HL-60 (cell line): ENCODE data around the gene SEC14L5.

Experiments used
- GABPA ChIP-seq: IDR thresholded peaks from 2 replicates; pipeline ENCODE4 v1.6.1; 2012; ENCODE audit warnings: low read depth
- POLR2AphosphoS5 ChIP-seq: IDR thresholded peaks from 2 replicates; pipeline ENCODE4 v1.6.1; 2012; ENCODE audit warnings: low read depth
- SPI1 ChIP-seq: IDR thresholded peaks from 2 replicates; pipeline ENCODE4 v1.6.1; 2012; ENCODE audit warnings: low read depth, mild to moderate bottlenecking, borderline replicate concordance
- TF ChIP-seq, protein P1 (sequence below): IDR thresholded peaks from one replicate; pipeline ENCODE4 v1.5.1; 2011; ENCODE audit warnings: low read length, control low read depth, inconsistent platforms; ENCODE audit not compliant: insufficient read depth
- TF ChIP-seq, protein P2 (sequence below): IDR thresholded peaks from 2 replicates; pipeline ENCODE4 v1.6.1; 2012; ENCODE audit warnings: low read depth; ENCODE audit not compliant: insufficient replicate concordance

DNA sequence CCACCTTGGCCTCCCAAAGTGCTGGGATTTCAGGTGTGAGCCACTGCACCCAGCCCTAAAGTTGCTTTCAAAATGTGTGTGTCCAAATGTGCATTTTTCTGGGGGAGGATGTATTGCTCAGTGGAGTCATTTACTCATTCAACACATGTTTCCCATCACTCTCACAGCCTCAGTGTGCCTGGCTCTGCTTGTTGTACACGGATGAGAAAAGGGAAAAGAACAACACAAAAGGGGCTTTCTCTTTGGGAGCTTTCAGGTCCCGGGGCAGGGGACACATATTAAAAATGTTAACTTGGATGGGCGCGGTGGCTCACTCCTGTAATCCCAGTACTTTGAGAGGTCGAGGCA is 19.5 kb upstream of the SEC14L5 start:
- TF ChIP-seq, protein P1, sequence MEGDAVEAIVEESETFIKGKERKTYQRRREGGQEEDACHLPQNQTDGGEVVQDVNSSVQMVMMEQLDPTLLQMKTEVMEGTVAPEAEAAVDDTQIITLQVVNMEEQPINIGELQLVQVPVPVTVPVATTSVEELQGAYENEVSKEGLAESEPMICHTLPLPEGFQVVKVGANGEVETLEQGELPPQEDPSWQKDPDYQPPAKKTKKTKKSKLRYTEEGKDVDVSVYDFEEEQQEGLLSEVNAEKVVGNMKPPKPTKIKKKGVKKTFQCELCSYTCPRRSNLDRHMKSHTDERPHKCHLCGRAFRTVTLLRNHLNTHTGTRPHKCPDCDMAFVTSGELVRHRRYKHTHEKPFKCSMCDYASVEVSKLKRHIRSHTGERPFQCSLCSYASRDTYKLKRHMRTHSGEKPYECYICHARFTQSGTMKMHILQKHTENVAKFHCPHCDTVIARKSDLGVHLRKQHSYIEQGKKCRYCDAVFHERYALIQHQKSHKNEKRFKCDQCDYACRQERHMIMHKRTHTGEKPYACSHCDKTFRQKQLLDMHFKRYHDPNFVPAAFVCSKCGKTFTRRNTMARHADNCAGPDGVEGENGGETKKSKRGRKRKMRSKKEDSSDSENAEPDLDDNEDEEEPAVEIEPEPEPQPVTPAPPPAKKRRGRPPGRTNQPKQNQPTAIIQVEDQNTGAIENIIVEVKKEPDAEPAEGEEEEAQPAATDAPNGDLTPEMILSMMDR: no peak
- no peak for TF ChIP-seq SPI1
- TF ChIP-seq GABPA: no peak
- TF ChIP-seq, protein P2, sequence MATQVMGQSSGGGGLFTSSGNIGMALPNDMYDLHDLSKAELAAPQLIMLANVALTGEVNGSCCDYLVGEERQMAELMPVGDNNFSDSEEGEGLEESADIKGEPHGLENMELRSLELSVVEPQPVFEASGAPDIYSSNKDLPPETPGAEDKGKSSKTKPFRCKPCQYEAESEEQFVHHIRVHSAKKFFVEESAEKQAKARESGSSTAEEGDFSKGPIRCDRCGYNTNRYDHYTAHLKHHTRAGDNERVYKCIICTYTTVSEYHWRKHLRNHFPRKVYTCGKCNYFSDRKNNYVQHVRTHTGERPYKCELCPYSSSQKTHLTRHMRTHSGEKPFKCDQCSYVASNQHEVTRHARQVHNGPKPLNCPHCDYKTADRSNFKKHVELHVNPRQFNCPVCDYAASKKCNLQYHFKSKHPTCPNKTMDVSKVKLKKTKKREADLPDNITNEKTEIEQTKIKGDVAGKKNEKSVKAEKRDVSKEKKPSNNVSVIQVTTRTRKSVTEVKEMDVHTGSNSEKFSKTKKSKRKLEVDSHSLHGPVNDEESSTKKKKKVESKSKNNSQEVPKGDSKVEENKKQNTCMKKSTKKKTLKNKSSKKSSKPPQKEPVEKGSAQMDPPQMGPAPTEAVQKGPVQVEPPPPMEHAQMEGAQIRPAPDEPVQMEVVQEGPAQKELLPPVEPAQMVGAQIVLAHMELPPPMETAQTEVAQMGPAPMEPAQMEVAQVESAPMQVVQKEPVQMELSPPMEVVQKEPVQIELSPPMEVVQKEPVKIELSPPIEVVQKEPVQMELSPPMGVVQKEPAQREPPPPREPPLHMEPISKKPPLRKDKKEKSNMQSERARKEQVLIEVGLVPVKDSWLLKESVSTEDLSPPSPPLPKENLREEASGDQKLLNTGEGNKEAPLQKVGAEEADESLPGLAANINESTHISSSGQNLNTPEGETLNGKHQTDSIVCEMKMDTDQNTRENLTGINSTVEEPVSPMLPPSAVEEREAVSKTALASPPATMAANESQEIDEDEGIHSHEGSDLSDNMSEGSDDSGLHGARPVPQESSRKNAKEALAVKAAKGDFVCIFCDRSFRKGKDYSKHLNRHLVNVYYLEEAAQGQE: no peak
- TF ChIP-seq POLR2AphosphoS5: no peak
